GM19193 (cell line): Measurements from ENCODE around the gene R3HCC1L.

ENCODE experiments used
- POLR2A ChIP-seq: IDR thresholded peaks from 4 replicates; pipeline ENCODE4 v1.6.1; 2011; ENCODE audit not compliant: insufficient read depth, insufficient read length; ENCODE audit errors: extremely low read depth

The R3HCC1L gene

DNA sequence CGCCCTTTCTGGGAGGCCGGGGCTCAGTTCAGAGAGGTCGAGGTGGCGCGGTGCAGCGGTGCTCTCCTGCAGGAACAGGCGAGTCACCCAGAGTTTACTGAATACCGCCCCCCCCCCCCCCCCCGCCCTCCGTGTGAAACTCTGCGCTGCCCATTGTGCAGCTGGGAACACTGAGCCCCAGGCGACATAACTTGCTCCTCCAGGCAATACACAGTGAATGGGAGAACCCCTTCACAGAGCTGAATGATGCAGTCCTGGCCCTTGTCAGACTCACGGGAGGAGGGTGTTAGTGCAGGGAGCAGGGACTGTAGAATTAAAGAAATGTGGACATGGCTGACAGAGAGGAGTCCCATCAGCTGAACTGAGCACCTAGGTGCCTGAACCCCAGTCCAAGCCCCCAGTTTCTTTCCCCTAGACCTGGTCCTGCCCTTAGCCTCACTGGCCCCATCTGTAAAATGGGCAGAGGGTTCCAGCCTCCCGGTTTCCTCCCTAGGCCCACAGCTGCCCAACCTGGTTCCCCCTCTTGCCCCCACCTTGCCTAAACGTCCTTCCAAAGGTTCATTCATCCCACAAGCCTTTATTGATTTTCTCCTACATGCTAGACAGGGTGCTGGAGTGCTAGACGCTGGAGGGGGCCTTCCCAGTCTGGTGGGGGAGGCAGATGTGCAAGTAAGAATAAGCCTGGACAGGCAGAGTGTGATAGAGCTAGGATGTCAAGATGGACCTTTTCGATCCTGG lies 134.4 kb downstream of the R3HCC1L start:
- TF ChIP-seq POLR2A: no peak

DNA sequence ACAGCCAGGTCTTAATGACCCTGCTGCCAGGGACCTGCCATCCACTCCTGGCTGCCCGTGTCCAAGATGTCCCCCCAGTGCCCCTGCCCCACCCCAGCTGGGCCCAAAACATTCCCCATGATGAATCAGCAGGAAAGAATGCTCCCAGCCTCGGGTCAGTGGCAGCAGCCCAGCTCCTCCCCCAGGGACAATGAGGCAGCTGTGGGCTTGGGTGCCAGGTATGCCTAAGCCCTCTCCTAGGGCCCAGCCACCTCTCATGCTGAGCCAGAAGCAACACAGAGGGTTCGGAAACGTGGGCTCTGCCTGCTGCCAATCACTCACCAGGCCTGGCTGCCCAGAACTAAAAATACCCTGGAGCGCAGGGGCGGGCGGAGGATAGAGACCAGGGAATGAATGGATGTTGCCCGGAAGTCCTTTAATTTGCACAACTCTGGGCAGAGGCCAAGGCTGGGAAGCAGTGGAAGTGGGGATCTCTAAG lies 135.0 kb downstream of the R3HCC1L start:
- TF ChIP-seq POLR2A: no peak

DNA sequence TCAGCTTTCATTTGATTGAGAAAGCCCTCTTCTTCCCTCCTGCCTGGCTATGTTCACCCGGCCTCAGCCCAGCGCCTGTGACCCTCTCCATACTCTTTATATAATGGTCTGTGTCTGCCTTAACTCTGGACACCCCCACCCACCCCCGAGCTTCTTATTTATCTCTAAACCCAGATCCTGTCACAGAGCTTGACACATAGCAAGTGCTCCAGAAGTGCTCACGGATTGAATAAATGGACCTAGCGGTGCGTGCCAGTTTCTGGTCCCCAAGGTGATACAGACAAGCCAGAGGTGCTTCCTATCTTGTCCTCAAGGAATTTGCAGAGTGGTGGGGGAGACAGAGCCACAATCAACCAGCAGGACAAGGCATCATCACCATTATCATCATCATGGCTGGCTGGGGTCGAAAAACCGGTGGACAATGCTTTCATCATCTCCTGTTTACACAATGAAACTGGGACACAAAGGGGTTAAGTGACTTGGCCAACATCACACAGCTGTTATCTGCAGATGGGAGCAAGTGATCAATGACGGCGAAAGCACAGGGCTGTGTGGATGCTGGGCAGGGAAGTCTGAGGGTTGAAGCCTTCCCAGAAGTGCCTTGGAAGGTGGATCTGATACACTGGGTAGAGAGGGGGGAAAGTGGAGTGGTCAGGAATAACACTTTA lies 135.8 kb downstream of the R3HCC1L start:
- TF ChIP-seq POLR2A: no peak

DNA sequence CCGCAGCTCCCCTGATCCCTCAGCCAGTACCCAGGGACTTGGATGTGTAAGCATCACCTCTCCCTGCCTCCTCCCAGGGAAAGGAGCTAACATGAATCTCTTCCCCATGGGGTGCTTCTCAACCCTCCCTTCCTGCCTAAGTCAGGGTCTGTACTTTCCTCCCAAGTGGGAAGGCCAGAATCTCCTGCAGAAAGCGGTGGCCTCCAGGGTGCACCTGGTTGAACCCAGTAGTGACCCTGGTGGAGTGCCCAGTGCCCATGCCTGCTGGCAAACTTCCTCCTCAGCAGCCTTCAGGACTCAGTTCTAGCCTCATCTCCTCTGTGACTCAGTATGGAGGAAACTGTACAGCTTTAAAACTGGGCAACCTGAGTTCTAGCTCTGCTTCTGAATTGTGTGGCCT lies 136.3 kb downstream of the R3HCC1L start:
- TF ChIP-seq POLR2A: no peak

DNA sequence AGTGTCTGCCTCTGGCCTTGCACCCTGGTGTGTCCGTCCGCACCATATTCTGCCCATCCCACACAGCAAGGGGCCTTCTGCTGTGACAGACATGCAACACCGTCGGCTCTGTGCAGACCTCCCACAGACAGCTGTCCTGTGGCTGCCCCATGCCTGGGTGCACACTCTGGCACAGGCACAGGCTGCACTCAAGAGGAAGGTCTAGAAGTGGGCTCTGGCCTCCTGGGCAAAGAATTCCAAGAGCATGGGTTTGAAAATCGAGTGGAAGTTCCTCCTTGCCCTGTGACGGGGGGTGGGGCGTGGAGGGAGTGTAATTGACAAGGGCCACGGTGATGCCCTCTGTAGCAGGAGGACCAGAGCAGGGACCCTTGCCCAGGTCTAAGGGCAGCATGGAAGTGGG lies 137.8 kb downstream of the R3HCC1L start:
- no peak for TF ChIP-seq POLR2A

DNA sequence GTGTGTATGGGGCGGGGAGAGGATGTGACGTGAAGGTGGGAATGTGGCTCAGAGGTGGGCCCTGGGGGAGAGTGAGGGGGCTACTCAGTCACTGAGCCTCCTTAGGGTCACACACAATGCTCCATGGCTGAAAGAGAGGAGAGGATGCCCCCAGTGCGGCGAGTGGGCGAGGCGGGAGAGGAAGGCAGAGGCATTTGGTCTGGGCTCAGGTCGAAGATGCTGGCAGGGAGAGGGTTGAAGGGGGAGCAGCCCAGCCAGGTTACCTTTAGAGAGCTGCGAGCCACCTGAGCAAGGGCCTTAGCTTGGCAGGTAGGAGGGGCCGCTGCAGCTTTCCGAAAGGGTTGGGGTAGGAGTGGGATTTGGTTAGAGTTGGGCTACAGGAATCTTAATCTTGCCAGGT lies 138.2 kb downstream of the R3HCC1L start:
- no peak for TF ChIP-seq POLR2A

DNA sequence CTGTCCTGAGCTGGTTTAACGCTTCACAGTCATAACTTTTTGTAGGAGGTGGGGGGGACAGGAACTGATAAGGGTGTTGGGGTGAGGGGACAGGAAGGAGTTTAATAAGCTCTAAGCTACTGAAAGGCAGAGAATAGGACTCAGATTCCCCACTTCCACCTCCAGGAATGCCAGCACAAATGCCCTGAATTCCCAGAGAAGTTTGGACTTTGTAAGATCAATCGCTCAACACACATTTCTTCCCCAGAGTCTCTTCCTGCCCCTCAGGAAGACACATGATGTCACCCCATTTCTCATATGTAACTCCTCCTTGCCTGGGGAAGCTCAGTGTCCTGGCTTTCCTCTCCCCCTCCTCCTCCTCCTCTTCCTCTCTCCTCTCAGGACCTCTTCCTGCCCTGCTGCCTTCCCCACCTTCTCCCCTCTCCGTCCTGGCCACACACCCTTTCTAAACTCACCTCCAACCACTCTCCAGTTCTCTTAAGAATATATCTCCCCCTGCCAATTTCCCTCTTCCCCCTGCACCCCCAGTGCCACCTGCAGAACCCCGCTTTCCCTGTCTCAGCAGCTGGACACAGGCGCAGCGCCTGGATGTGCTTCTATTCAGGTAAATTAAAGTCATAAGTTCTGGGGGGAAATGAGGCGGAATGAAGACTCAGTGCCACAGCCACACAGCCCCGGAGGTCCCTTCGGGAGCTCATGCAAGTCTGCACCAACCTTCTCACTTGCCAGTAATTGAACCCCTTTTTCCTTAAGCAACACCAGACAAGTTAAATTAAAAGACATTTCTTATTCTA lies 138.8 kb downstream of the R3HCC1L start:
- TF ChIP-seq POLR2A: no peak

DNA sequence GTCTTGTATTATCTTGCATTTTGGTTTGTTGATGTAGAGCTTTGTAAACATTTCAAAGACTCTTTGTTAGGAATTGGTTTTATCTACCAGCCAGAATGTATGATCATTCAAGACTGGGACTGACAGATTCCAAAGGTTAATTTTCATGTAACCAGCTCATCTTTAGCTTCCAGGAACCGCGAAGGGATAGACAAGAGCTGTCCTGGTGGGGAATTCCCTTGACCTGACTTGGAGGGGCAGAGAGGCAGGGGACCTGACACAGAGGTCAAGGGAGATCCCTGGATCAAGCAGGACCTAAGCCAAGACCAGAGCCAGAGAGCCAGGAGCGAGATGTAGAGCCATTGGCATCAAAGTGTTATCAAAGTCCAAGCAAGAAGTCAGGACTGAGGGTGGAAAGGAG lies 140.1 kb downstream of the R3HCC1L start:
- TF ChIP-seq POLR2A: no peak

DNA sequence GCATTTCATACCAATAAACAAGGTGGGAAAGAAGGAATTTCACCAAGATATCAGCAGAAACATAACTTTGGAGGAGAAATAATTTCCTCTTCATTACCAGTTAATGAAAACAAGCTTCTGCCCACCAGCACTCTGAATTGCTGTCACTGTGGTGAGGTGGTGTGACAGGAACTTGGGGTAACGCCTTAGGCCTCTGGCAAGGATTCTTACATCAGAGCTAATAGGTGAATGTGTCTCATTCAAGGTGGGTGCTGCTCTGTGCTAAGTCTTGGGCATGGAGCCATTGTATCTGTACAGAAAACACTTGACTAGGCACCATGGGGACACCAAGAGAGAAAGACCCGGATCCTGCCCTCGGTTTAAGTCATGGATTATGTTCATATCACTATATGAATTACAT lies 141.9 kb downstream of the R3HCC1L start:
- no peak for TF ChIP-seq POLR2A

DNA sequence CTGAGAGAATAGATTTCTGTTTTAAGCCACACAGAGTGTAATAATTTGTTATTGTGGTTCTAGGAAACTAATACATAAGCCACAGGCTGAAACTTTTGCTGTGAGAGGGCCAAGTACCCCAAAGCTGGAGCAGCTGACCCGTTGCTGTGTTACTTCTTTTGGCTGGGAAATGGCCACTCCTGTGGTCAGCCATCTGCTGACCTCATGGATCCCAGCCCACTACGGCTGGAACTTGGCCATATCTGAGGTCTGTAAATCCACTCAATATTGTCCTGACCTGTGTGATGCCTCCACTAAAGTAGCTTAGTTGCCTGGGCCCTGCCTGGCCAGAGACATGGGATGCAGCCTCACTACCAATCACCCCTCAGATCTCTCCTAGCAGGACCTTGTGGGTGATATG lies 151.0 kb downstream of the R3HCC1L start:
- TF ChIP-seq POLR2A: no peak

DNA sequence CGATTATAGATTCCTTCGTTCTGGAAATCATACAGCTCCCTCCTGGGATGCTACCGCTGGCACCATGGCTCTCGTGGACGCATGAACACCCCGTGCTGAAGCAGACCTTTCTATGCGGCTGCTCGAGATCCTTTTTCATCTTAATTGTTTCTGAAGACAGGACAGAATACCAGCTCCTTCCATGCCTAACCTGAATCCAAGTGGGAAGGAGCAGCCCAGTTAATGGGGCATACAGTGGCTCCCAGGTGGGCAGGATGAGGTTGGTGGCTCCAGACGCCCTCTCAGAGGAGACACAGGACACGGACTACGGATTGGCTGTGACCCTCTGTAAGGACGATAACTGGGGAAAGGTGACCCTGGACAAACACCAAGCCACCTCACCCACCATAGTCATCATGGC lies 152.0 kb downstream of the R3HCC1L start:
- TF ChIP-seq POLR2A: no peak

DNA sequence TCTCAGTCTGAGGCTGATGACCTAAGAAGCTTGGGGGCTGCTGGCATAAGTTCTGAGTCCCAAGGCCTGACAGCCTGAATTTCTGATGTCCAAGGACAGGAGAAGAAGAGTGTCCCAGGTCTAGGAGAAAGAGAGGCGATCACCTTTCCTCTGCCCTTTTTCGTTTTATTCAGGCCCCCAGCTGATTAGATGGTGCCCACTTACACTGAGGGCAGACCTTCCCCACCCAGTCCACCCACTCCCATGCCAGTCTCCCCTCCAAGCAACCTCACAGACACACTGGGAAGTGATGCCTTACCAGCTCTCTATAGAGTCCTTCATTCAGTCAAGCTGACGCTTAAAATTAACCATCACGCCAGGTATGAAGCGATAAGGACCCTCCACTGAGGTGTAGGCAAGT lies 152.9 kb downstream of the R3HCC1L start:
- TF ChIP-seq POLR2A: no peak

DNA sequence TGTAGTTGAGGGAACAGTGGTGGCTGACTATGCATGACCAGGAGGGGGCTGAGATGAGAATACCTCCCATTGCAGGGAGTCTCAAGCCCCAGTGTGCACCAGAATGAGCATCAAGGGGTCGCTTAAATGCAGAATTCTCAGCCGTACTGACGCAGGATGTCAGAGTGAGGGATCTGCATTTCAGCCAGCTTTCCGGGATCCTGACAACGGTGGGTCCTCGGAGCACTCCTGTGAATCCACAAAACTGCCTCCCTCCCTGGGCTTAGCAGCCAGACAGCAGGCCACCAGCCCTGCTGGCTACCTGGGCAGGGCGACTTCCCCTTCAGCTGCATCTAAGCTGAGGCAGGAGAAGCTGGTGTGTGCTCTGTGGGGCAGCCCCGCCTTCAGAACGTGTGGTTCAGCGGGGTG lies 155.3 kb downstream of the R3HCC1L start:
- TF ChIP-seq POLR2A: no peak

DNA sequence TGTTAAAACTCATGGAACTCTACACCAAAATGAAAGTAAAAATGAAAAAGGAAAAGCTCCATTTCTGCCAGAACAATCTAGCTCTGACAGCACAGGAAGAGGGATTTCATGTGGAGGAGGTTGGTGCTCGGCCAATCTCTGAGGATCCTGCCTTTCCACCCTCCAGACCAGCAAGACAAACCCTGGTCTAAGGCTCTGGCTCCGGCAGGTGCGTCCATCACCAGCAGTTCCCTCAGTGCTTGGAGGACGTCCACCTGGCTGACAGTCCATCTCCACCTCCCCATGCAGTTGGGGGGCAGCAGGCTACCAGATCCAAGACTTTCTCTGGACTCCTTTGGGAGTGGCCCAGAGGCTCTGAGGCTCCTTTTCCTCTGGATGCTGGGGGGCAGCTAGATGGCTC lies 158.5 kb downstream of the R3HCC1L start:
- TF ChIP-seq POLR2A: no peak

DNA sequence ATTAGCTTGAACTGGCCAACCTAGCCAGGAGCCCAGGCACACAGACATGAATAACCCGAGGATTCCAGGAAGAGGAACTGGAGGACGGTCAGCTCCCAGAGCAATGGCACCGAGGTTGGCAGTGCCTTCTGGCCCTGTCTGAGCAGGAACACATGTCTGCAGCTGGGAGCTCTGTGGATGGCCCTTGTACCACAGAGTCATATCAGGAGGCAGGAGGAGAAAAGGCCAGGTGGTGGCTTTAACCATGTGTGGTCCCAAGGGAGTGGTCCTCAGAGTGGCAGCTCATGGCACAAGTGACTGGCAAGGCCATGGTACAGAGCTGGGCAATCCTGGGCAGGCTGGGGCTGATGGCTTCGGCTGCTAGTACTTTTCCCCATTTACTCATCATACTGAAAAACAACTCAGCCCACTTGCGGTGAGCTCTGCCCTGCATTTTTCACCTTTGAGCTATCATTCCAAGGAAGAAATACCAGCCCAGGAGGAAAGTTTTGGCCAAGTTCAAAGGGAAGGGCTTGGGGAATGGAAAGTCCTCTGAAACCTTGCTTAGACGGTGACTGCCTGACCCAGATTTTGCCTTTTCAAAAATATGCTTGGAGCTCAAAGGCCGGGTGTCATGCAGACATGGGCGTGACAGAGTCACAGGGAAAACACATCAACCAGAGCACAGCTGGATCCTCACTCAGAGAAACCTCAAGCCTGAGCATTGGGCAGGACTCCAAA lies 159.3 kb downstream of the R3HCC1L start:
- no peak for TF ChIP-seq POLR2A

DNA sequence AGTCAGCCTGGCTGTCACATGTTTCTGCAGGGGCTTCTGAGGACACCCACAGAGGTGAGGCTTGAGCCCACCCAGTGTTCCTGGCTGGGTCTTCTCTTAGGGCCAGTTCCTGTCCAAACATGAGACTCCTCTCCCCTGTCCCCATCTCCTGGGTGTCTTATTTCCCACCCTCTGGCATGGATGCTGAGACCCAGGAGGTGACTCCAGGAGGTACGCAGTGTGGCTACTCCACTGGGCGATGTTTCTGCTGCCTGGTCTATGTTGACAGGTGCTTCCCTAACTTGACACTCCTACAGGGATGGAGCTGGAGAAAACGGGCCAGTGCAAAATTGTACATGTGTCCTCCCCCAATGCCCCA lies 159.8 kb downstream of the R3HCC1L start:
- TF ChIP-seq POLR2A: no peak
